GM23338 (cell line): Measurements from ENCODE around the gene SOWAHC. TPM values are rescaled to one million over a fixed set of nuclear protein-coding genes. Genes with fewer than 3 reads are reported as not detected.
"Not testable (repeated sequence)": the region's sequence is repeated elsewhere in the genome, so short reads cannot be mapped to it uniquely, and the experiment has no call there.

Experiments
- ATAC-seq: fragments of 200-7000 bp; cut with Tn5 transposase; 3 replicates; pipeline ENCODE4 v1.9.1; 2020
- DNase-seq: peaks from one replicate; pipeline ENCODE4 v3.0.0-alpha.2; 2015; ENCODE audit warnings: low spot score
- H2AFZ ChIP-seq: fragments of 200-600 bp; sonication (generic); 2 replicates; pipeline ENCODE4 v1.8.0; 2016; ENCODE audit warnings: antibody characterized with exemption, mild to moderate bottlenecking, moderate library complexity
- H3F3A ChIP-seq: fragments of 200-600 bp; sonication (generic); replicated peaks from 2 replicates; pipeline ENCODE4 v1.8.0; 2017; ENCODE audit warnings: antibody characterized with exemption, mixed run types, low read depth
- H3K27ac ChIP-seq: fragments of 200-600 bp; sonication (generic); 2 replicates; pipeline ENCODE4 v1.6.1; 2016; ENCODE audit warnings: low read depth
- H3K27me3 ChIP-seq: fragments of 200-600 bp; sonication (generic); 2 replicates; pipeline ENCODE4 v1.8.0; 2016; ENCODE audit warnings: mild to moderate bottlenecking, mixed run types, moderate library complexity; ENCODE audit not compliant: insufficient read depth
- H3K36me3 ChIP-seq: fragments of 200-600 bp; sonication (generic); 2 replicates; pipeline ENCODE4 v1.8.0; 2016; ENCODE audit warnings: mild to moderate bottlenecking; ENCODE audit not compliant: insufficient read depth
- H3K4me1 ChIP-seq: fragments of 200-600 bp; sonication (generic); 2 replicates; pipeline ENCODE4 v1.8.0; 2016; ENCODE audit warnings: mild to moderate bottlenecking, moderate library complexity; ENCODE audit not compliant: insufficient read depth
- H3K4me2 ChIP-seq: fragments of 200-600 bp; sonication (generic); 2 replicates; pipeline ENCODE4 v1.7.1; 2017; ENCODE audit warnings: mixed run types
- H3K4me3 ChIP-seq: fragments of 200-600 bp; sonication (generic); 2 replicates; pipeline ENCODE4 v1.6.1; 2016; ENCODE audit warnings: mixed run types
- H3K79me2 ChIP-seq: fragments of 200-600 bp; sonication (generic); replicated peaks from 2 replicates; pipeline ENCODE4 v1.8.0; 2017; ENCODE audit warnings: mild to moderate bottlenecking; ENCODE audit not compliant: insufficient read depth
- H3K9me2 ChIP-seq: fragments of 200-600 bp; sonication (generic); 2 replicates; pipeline ENCODE4 v1.8.0; 2017; ENCODE audit not compliant: insufficient read depth
- H4K20me1 ChIP-seq: fragments of 200-600 bp; sonication (generic); replicated peaks from 2 replicates; pipeline ENCODE4 v1.8.0; 2017; ENCODE audit warnings: mild to moderate bottlenecking; ENCODE audit not compliant: insufficient read depth
- H3K27ac Mint-ChIP-seq: 2 replicates; pipeline ENCODE4 v1.8.0; 2020; ENCODE audit warnings: inconsistent platforms, mild to moderate bottlenecking, moderate library complexity, mixed read lengths
- H3K27me3 Mint-ChIP-seq: 3 replicates; pipeline ENCODE4 v1.8.0; 2022; ENCODE audit warnings: low read depth, mild to moderate bottlenecking, moderate library complexity, mixed read lengths, inconsistent platforms; ENCODE audit not compliant: insufficient read depth, poor library complexity
- H3K36me3 Mint-ChIP-seq: 3 replicates; pipeline ENCODE4 v1.8.0; 2021; ENCODE audit warnings: low read depth, mild to moderate bottlenecking, inconsistent platforms, moderate library complexity, mixed read lengths
- H3K4me1 Mint-ChIP-seq: 3 replicates; pipeline ENCODE4 v1.8.0; 2020; ENCODE audit warnings: mild to moderate bottlenecking, inconsistent platforms, mixed read lengths
- H3K4me3 Mint-ChIP-seq: 3 replicates; pipeline ENCODE4 v1.8.0; 2021; ENCODE audit warnings: moderate library complexity, mild to moderate bottlenecking, inconsistent platforms, mixed read lengths
- H3K9me3 Mint-ChIP-seq: 3 replicates; pipeline ENCODE4 v1.8.0; 2020; ENCODE audit warnings: moderate library complexity, mild to moderate bottlenecking, inconsistent platforms, mixed read lengths
- CREB1 ChIP-seq: fragments of 250-450 bp; sonication (Bioruptor Pico); IDR thresholded peaks from 2 replicates; pipeline ENCODE4 v1.5.0; 2020; ENCODE audit warnings: low read depth, mild to moderate bottlenecking, moderate library complexity
- CTCF ChIP-seq, 2 experiments: fragments of 200-600 bp in 1 of 2; sonication (generic) in 1 of 2; conservative IDR thresholded peaks; 2 replicates each; pipeline versions ENCODE4 v1.5.1 to v1.6.1; 2016 to 2017; ENCODE audit warnings: antibody characterized with exemption in 2 of 2, low read depth in 2 of 2, mild to moderate bottlenecking in 2 of 2, moderate library complexity in 1 of 2
- ETS1 ChIP-seq: IDR thresholded peaks from 2 replicates; pipeline ENCODE4 v1.6.1; 2016; ENCODE audit warnings: antibody characterized with exemption
- EZH2phosphoT487 ChIP-seq: fragments of 200-600 bp; sonication (generic); IDR thresholded peaks from one replicate; pipeline ENCODE4 v1.8.1; 2018; ENCODE audit warnings: antibody characterized with exemption; ENCODE audit not compliant: unreplicated experiment
- JUNB ChIP-seq: IDR thresholded peaks from one replicate; pipeline ENCODE4 v1.6.1; 2016; ENCODE audit warnings: antibody characterized with exemption; ENCODE audit not compliant: unreplicated experiment
- NANOG ChIP-seq: IDR thresholded peaks from 2 replicates; pipeline ENCODE4 v1.6.1; 2016; ENCODE audit warnings: antibody characterized with exemption, borderline replicate concordance
- STAT1 ChIP-seq: IDR thresholded peaks from one replicate; pipeline ENCODE4 v1.6.1; 2016; ENCODE audit warnings: antibody characterized with exemption; ENCODE audit not compliant: unreplicated experiment
- ZNF331 ChIP-seq: fragments of 250-450 bp; sonication (Bioruptor Pico); IDR thresholded peaks from 2 replicates; pipeline ENCODE4 v1.5.0; 2020; ENCODE audit warnings: low read depth, mild to moderate bottlenecking, moderate library complexity
- polyA plus RNA-seq: library from polyadenylated mRNA; unstranded; fragments of >200 nt; fragmentation: Nextera tagmentation; extraction: Ambion mirVana; gene quantifications from 2 replicates; pipeline ENCODE4 v1.2.1, GENCODE V29; 2016
- total RNA-seq: library from RNA; depleted of rRNA; stranded (reverse); fragments of >200 nt; shearing (Covaris generic); gene quantifications from 2 replicates; pipeline ENCODE4 v1.2.3, GENCODE V29; 2014

The SOWAHC gene
- total and polyA plus RNA-seq, 2 experiments from 2014 or later = 7.4 to 26.3 TPM

GRCh38 chr2:109577630-109578029, 36.5 kb upstream of the SOWAHC start:
- H2AFZ ChIP-seq, H3K9me2 ChIP-seq, ATAC-seq: not testable (repeated sequence)

GRCh38 chr2:109582928-109583895, 31.0 kb upstream of the SOWAHC start:
- Mint-ChIP-seq H3K9me3 (no peaks in the 10 kb centered on the region), H3K27ac (peak overlapping the region; percentile 34; the same call in 1 of the 2 replicates), H3K4me3 (no peak overlapping the region), H3K36me3 (peaks cover 23% of the 10 kb centered on the region; the same call in 2 of the 3 replicates), H3K4me1 (peaks cover 11% of the 10 kb centered on the region), H3K27me3 (no peaks in the 10 kb centered on the region)
- Histone ChIP-seq H3K4me3 (no peak overlapping the region), H3F3A (no peaks in the 10 kb centered on the region), H3K27me3 (no peaks in the 10 kb centered on the region), H3K4me2 (no peak overlapping the region), H2AFZ (no peak overlapping the region), H3K36me3 (no peaks in the 10 kb centered on the region), H4K20me1 (no peaks in the 10 kb centered on the region), H3K79me2 (peaks cover 46% of the 10 kb centered on the region), H3K9me2 (no peaks in the 10 kb centered on the region), H3K4me1 (no peaks in the 10 kb centered on the region), H3K27ac (no peak overlapping the region)
- ATAC-seq (no peak), DNase-seq (no peak)
- TF ChIP-seq CTCF (conservative IDR thresholded peaks at IDR 0.05; ENCODE audit: low read depth in 2 of 2) (0 out of 4 replicates have a peak, but pooled peaks of 1 of the 2 experiments have one; percentile 21), JUNB (no peak)

More at GRCh38 chr2:109577630-109578029, 36.5 kb upstream of the SOWAHC start:
- peaks cover 28% of the 10 kb centered on the region for H3K79me2 ChIP-seq
- not testable (repeated sequence) for H3K4me3 ChIP-seq, H3K27me3 Mint-ChIP-seq, H3K36me3 ChIP-seq, H3F3A ChIP-seq, H3K27me3 ChIP-seq, H4K20me1 ChIP-seq, H3K27ac Mint-ChIP-seq, H3K4me2 ChIP-seq, H3K36me3 Mint-ChIP-seq, H3K4me3 Mint-ChIP-seq, H3K27ac ChIP-seq, H3K4me1 ChIP-seq, H3K9me3 Mint-ChIP-seq, DNase-seq, H3K4me1 Mint-ChIP-seq

GRCh38 chr2:109586687-109587086, 27.5 kb upstream of the SOWAHC start:
- no peak overlapping the region for H3K27ac Mint-ChIP-seq
- H3K4me3 Mint-ChIP-seq = no peak overlapping the region
- H3K4me3 ChIP-seq = no peak overlapping the region
- H3K9me2 ChIP-seq = no peaks in the 10 kb centered on the region
- H3K27me3 ChIP-seq = no peaks in the 10 kb centered on the region
- no peaks in the 10 kb centered on the region for H3K36me3 ChIP-seq
- ATAC-seq = no peak
- H3K27me3 Mint-ChIP-seq = no peaks in the 10 kb centered on the region
- no peak for DNase-seq
- H3K4me1 ChIP-seq = no peaks in the 10 kb centered on the region
- peaks cover 23% of the 10 kb centered on the region; the same call in 2 of the 3 replicates for H3K36me3 Mint-ChIP-seq
- H4K20me1 ChIP-seq = peaks cover 8% of the 10 kb centered on the region; the same call in 1 of the 2 replicates
- H2AFZ ChIP-seq = no peak overlapping the region
- peaks cover 9% of the 10 kb centered on the region for H3K4me1 Mint-ChIP-seq
- no peaks in the 10 kb centered on the region for H3K9me3 Mint-ChIP-seq
- H3K27ac ChIP-seq = no peak overlapping the region
- H3K4me2 ChIP-seq = no peak overlapping the region
- peaks cover 30% of the 10 kb centered on the region for H3K79me2 ChIP-seq
- H3F3A ChIP-seq = no peaks in the 10 kb centered on the region
- TF ChIP-seq NANOG (no peak), ETS1 (no peak), EZH2phosphoT487 (no peak), ZNF331 (CRISPR knock-in tag) (no peak), STAT1 (no peak), CREB1 (no peak)
